Ectodermal cell (in vitro differentiated cells): Measurements from ENCODE around the gene ADAM11.
"Not testable (repeated sequence)": the region's sequence is repeated elsewhere in the genome, so short reads cannot be mapped to it uniquely, and the experiment has no call there.

Source experiments
- H3K27ac ChIP-seq: 2 replicates; pipeline ENCODE4 v1.7.0; 2013; ENCODE audit warnings: mild to moderate bottlenecking, low read depth, low read length; ENCODE audit not compliant: insufficient read depth, poor library complexity, severe bottlenecking
- H3K27me3 ChIP-seq: 2 replicates; pipeline ENCODE4 v1.7.0; 2013; ENCODE audit warnings: mild to moderate bottlenecking, low read length; ENCODE audit not compliant: insufficient read depth, control insufficient read depth, poor library complexity, severe bottlenecking
- H3K36me3 ChIP-seq: one replicate; pipeline ENCODE4 v1.7.0; 2013; ENCODE audit warnings: low read length; ENCODE audit not compliant: control insufficient read depth, insufficient read depth
- H3K4me1 ChIP-seq: one replicate; pipeline ENCODE4 v1.7.0; 2013; ENCODE audit warnings: low read length; ENCODE audit not compliant: control insufficient read depth, insufficient read depth
- H3K4me3 ChIP-seq: 2 replicates; pipeline ENCODE4 v1.7.0; 2013; ENCODE audit warnings: low read depth, low read length, control low read depth; ENCODE audit not compliant: insufficient read depth
- H3K9me3 ChIP-seq: 2 replicates; pipeline ENCODE4 v1.7.0; 2013; ENCODE audit warnings: mild to moderate bottlenecking, low read length, moderate library complexity; ENCODE audit not compliant: control insufficient read depth
- WGBS, 2 experiments: methylation state at CpG; one replicate each; pipeline ENCODE4 v1.1.7; 2013; ENCODE audit warnings: missing lambda C conversion rate in 2 of 2; 5-methylcytosine and 5-hydroxymethylcytosine counted together

Gene ADAM11

GRCh38 chr17:44796731-44797130, 37.9 kb downstream of the ADAM11 start:
- Histone ChIP-seq H3K4me3 (no peak overlapping the region), H3K27me3 (no peaks in the 10 kb centered on the region), H3K36me3 (peaks cover 19% of the 10 kb centered on the region), H3K27ac (no peak overlapping the region), H3K9me3 (no peaks in the 10 kb centered on the region), H3K4me1 (peaks cover 6% of the 10 kb centered on the region)
- WGBS, 2 experiments = 94 to 96% methylated on average over 8 to 9 of the region's 9 CpGs

- H3K36me3 ChIP-seq = peaks cover 28% of the 10 kb centered on the region
- WGBS, 2 experiments = 90 to 91% methylated on average over 11 of the region's 11 CpGs
- H3K27ac ChIP-seq = peak overlapping the region; percentile 26
- H3K9me3 ChIP-seq = no peaks in the 10 kb centered on the region
- no peaks in the 10 kb centered on the region for H3K27me3 ChIP-seq
- H3K4me1 ChIP-seq = peaks cover 6% of the 10 kb centered on the region
- no peak overlapping the region for H3K4me3 ChIP-seq
Measured at GRCh38 chr17:44797802-44798201, 39.0 kb downstream of the ADAM11 start.

- WGBS, 2 experiments = 95 to 96% methylated on average over 2 of the region's 2 CpGs
- H3K4me1 ChIP-seq = peaks cover 6% of the 10 kb centered on the region
- peaks cover 33% of the 10 kb centered on the region for H3K36me3 ChIP-seq
- H3K9me3 ChIP-seq = no peaks in the 10 kb centered on the region
- no peak overlapping the region for H3K4me3 ChIP-seq
- no peak overlapping the region for H3K27ac ChIP-seq
- no peaks in the 10 kb centered on the region for H3K27me3 ChIP-seq
Measured at GRCh38 chr17:44798356-44798755, 39.6 kb downstream of the ADAM11 start.

- Histone ChIP-seq H3K4me3 (no peak overlapping the region), H3K9me3 (no peaks in the 10 kb centered on the region), H3K4me1 (no peaks in the 10 kb centered on the region), H3K36me3 (peaks cover 50% of the 10 kb centered on the region), H3K27me3 (no peaks in the 10 kb centered on the region), H3K27ac (no peak overlapping the region)
- WGBS, 2 experiments = 91 to 96% methylated on average over 5 of the region's 5 CpGs
Measured at GRCh38 chr17:44801880-44802279, 43.1 kb downstream of the ADAM11 start.

GRCh38 chr17:44804302-44805089, 45.7 kb downstream of the ADAM11 start:
- no peaks in the 10 kb centered on the region for H3K9me3 ChIP-seq
- H3K27ac ChIP-seq = no peak overlapping the region
- no peaks in the 10 kb centered on the region for H3K27me3 ChIP-seq
- peaks cover 40% of the 10 kb centered on the region for H3K36me3 ChIP-seq
- WGBS, 2 experiments = 95% methylated on average over 10 of the region's 10 CpGs
- no peaks in the 10 kb centered on the region for H3K4me1 ChIP-seq
- no peak overlapping the region for H3K4me3 ChIP-seq

- Histone ChIP-seq H3K9me3 (no peaks in the 10 kb centered on the region), H3K4me3 (no peak overlapping the region), H3K36me3 (peaks cover 27% of the 10 kb centered on the region), H3K27ac (peak overlapping the region; percentile 36), H3K4me1 (no peaks in the 10 kb centered on the region), H3K27me3 (no peaks in the 10 kb centered on the region)
- WGBS, 2 experiments = 97% methylated on average over 4 of the region's 4 CpGs
Measured at GRCh38 chr17:44807093-44807816, 48.5 kb downstream of the ADAM11 start.

- Histone ChIP-seq H3K36me3 (peaks cover 22% of the 10 kb centered on the region), H3K4me1 (no peaks in the 10 kb centered on the region), H3K4me3 (no peak overlapping the region), H3K9me3 (no peaks in the 10 kb centered on the region), H3K27ac (peak overlapping the region; percentile 36), H3K27me3 (no peaks in the 10 kb centered on the region)
- 86% methylated on average over 2 of the region's 3 CpGs for WGBS, 2 experiments
Measured at GRCh38 chr17:44807817-44808155, 49.0 kb downstream of the ADAM11 start.

- H3K36me3 ChIP-seq = peaks cover 19% of the 10 kb centered on the region
- H3K9me3 ChIP-seq = no peaks in the 10 kb centered on the region
- H3K27me3 ChIP-seq = no peaks in the 10 kb centered on the region
- no peak overlapping the region for H3K4me3 ChIP-seq
- no peaks in the 10 kb centered on the region for H3K4me1 ChIP-seq
- H3K27ac ChIP-seq = no peak overlapping the region
- 95 to 96% methylated on average over 4 of the region's 4 CpGs for WGBS, 2 experiments
Measured at GRCh38 chr17:44808156-44808555, 49.4 kb downstream of the ADAM11 start.

- not testable (repeated sequence) for H3K9me3 ChIP-seq, H3K27ac ChIP-seq, H3K4me3 ChIP-seq, H3K4me1 ChIP-seq, H3K27me3 ChIP-seq
- peaks cover 12% of the 10 kb centered on the region for H3K36me3 ChIP-seq
- WGBS, 2 experiments = 93 to 94% methylated on average over 9 of the region's 9 CpGs
Measured at GRCh38 chr17:44808656-44809388, 50.0 kb downstream of the ADAM11 start.

- WGBS, 2 experiments = 92 to 99% methylated on average over 4 of the region's 4 CpGs
- Histone ChIP-seq H3K4me3 (no peak overlapping the region), H3K27ac (no peak overlapping the region), H3K36me3 (no peaks in the 10 kb centered on the region), H3K27me3 (no peaks in the 10 kb centered on the region), H3K4me1 (no peaks in the 10 kb centered on the region), H3K9me3 (no peaks in the 10 kb centered on the region)
Measured at GRCh38 chr17:44812263-44812662, 53.5 kb downstream of the ADAM11 start.
